ENCODE measurements around the gene USP1. TPM values are rescaled to one million over a fixed set of nuclear protein-coding genes. Genes with fewer than 3 reads are reported as not detected.

Gene USP1
- total RNA-seq, 1 experiment from 2014 or later = 49.8 TPM

GRCh38 chr1:62493656-62494055 is 56.8 kb downstream of the USP1 start:
- CTCF ChIA-PET = no interaction called here
- intact Hi-C loops (cut with micrococcal nuclease; ENCODE audit: unreplicated experiment) = no loop called here
- Mint-ChIP-seq H3K27me3 (ENCODE audit: unreplicated experiment) (no peaks in the 10 kb centered on the region), H3K4me3 (ENCODE audit: low read depth, unreplicated experiment) (no peak overlapping the region), H3K36me3 (ENCODE audit: insufficient read depth, unreplicated experiment) (no peaks in the 10 kb centered on the region), H3K27ac (ENCODE audit: unreplicated experiment) (no peak overlapping the region), H3K9me3 (ENCODE audit: low read depth, unreplicated experiment) (no peaks in the 10 kb centered on the region), H3K4me1 (ENCODE audit: low read depth, unreplicated experiment) (no peaks in the 10 kb centered on the region)
- TF ChIP-seq CTCF (IDR thresholded peaks at IDR 0.05; ENCODE audit: unreplicated experiment) = no peak
- DNase-seq = no peak
- no TSS peak for BruUV-seq (replicated peaks)

GRCh38 chr1:62494137-62494536 is 57.3 kb downstream of the USP1 start:
- TF ChIP-seq CTCF (IDR thresholded peaks at IDR 0.05; ENCODE audit: unreplicated experiment) = no peak
- Mint-ChIP-seq H3K4me3 (ENCODE audit: low read depth, unreplicated experiment) (no peak overlapping the region), H3K36me3 (ENCODE audit: insufficient read depth, unreplicated experiment) (no peaks in the 10 kb centered on the region), H3K27me3 (ENCODE audit: unreplicated experiment) (no peaks in the 10 kb centered on the region), H3K9me3 (ENCODE audit: low read depth, unreplicated experiment) (no peaks in the 10 kb centered on the region), H3K4me1 (ENCODE audit: low read depth, unreplicated experiment) (no peaks in the 10 kb centered on the region), H3K27ac (ENCODE audit: unreplicated experiment) (no peak overlapping the region)
- no peak for DNase-seq
- CTCF ChIA-PET = no interaction called here
- intact Hi-C loops (cut with micrococcal nuclease; ENCODE audit: unreplicated experiment) = no loop called here
- BruUV-seq (replicated peaks) = no TSS peak

GRCh38 chr1:62500210-62500609 is 63.4 kb downstream of the USP1 start:
- DNase-seq = no peak
- Mint-ChIP-seq H3K27me3 (ENCODE audit: unreplicated experiment) (no peaks in the 10 kb centered on the region), H3K4me1 (ENCODE audit: low read depth, unreplicated experiment) (no peaks in the 10 kb centered on the region), H3K36me3 (ENCODE audit: insufficient read depth, unreplicated experiment) (no peaks in the 10 kb centered on the region), H3K4me3 (ENCODE audit: low read depth, unreplicated experiment) (no peak overlapping the region), H3K9me3 (ENCODE audit: low read depth, unreplicated experiment) (no peaks in the 10 kb centered on the region), H3K27ac (ENCODE audit: unreplicated experiment) (no peak overlapping the region)
- intact Hi-C loops (cut with micrococcal nuclease; ENCODE audit: unreplicated experiment) = no loop called here
- TF ChIP-seq CTCF (IDR thresholded peaks at IDR 0.05; ENCODE audit: unreplicated experiment) = no peak
- CTCF ChIA-PET = interaction anchor here (0.6 kb wide), 1 partner anchor 24 kb away, joined by 3 read pairs; no protein-coding TSS in a partner anchor
- no TSS peak for BruUV-seq (replicated peaks)

Other genes with a start within 250 kb of the USP1 start
- gene L1TD1, start 242.2 kb upstream of the USP1 start, total RNA-seq (2022) = not detected in 2 replicates
- gene KANK4, start 117.6 kb upstream of the USP1 start, total RNA-seq (2022) = not detected in 2 replicates
- gene ANGPTL3, start 160.5 kb downstream of the USP1 start, total RNA-seq (2022) = not detected in 2 replicates